Liver (tissue), 3 donors: ENCODE measurements around the gene WNK1.

Experiments
- ATF3 ChIP-seq: IDR thresholded peaks from 2 replicates; pipeline ENCODE4 v1.6.1; 2016; ENCODE audit warnings: antibody characterized with exemption
- CTCF ChIP-seq: fragments of 150-350 bp; IDR thresholded peaks from 2 replicates; pipeline ENCODE4 v1.5.1; 2017; ENCODE audit warnings: improper control_type of control experiment, low read depth, low read length; ENCODE audit not compliant: missing input control
- EGR1 ChIP-seq, 2 donors: IDR thresholded peaks; 2 replicates each; pipeline ENCODE4 v1.6.1; 2016 to 2018; ENCODE audit warnings: antibody characterized with exemption in 2 of 2, low read depth in 2 of 2
- FOXA1 ChIP-seq: IDR thresholded peaks from 2 replicates; pipeline ENCODE4 v1.6.1; 2016; ENCODE audit warnings: antibody characterized with exemption
- JUND ChIP-seq, 2 donors: IDR thresholded peaks; 2 replicates each; pipeline ENCODE4 v1.6.1; 2016; ENCODE audit warnings: antibody characterized with exemption in 2 of 2
- MAX ChIP-seq: IDR thresholded peaks from 2 replicates; pipeline ENCODE4 v1.6.1; 2016; ENCODE audit warnings: antibody characterized with exemption
- NR2F2 ChIP-seq: IDR thresholded peaks from 2 replicates; pipeline ENCODE4 v1.6.1; 2016; ENCODE audit warnings: antibody characterized with exemption
- RAD21 ChIP-seq, 2 donors: IDR thresholded peaks; 2 replicates each; pipeline ENCODE4 v1.6.1; 2016; ENCODE audit warnings: antibody characterized with exemption in 2 of 2, mild to moderate bottlenecking in 2 of 2
- REST ChIP-seq: IDR thresholded peaks from 2 replicates; pipeline ENCODE4 v1.6.1; 2016; ENCODE audit warnings: antibody characterized with exemption, mild to moderate bottlenecking
- SP1 ChIP-seq: IDR thresholded peaks from 2 replicates; pipeline ENCODE4 v1.6.1; 2018; ENCODE audit warnings: antibody characterized with exemption, mild to moderate bottlenecking
- TAF1 ChIP-seq: conservative IDR thresholded peaks from 2 replicates; pipeline ENCODE4 v1.6.1; 2016; ENCODE audit warnings: antibody characterized with exemption, mild to moderate bottlenecking
- ZBTB33 ChIP-seq: IDR thresholded peaks from 2 replicates; pipeline ENCODE4 v1.6.1; 2016; ENCODE audit warnings: antibody characterized with exemption
- donor health status: healthy.
- donor health status: healthy.

- TF ChIP-seq CTCF = no peak
- no peak for TF ChIP-seq MAX
- no peak for TF ChIP-seq ZBTB33
- no peak for TF ChIP-seq SP1
- no peak for TF ChIP-seq REST
- TF ChIP-seq RAD21 (IDR thresholded peaks at IDR 0.05) = no peak
- no peak for TF ChIP-seq TAF1
- no peak for TF ChIP-seq NR2F2
- no peak for TF ChIP-seq ATF3
- no peak for TF ChIP-seq JUND (IDR thresholded peaks at IDR 0.05)
- no peak for TF ChIP-seq EGR1 (IDR thresholded peaks at IDR 0.05; ENCODE audit: low read depth in 2 of 2)
- no peak for TF ChIP-seq FOXA1
Observed at GRCh38 chr12:836952-837351, 84.6 kb downstream of the WNK1 start.
